Dermis microvascular lymphatic vessel endothelial cell (primary cell): Measurements from ENCODE around the gene NBPF6. TPM values are rescaled to one million over a fixed set of nuclear protein-coding genes. Genes with fewer than 3 reads are reported as not detected.
"Not testable (repeated sequence)": the region's sequence is repeated elsewhere in the genome, so short reads cannot be mapped to it uniquely, and the experiment has no call there.

Experiments used
- DNase-seq, 2 donors: peaks; one replicate each; pipeline versions ENCODE4 v3.0.0 to v3.0.0-alpha.2; 2010; ENCODE audit warnings: low read depth in 2 of 2
- total RNA-seq: library from RNA; depleted of rRNA; stranded (reverse); fragments of >200 nt; gene quantifications from 2 replicates; pipeline ENCODE4 v1.2.1, GENCODE V29; 2014

The NBPF6 gene
- total RNA-seq, 1 donor from 2014 or later, result not detected

DNA sequence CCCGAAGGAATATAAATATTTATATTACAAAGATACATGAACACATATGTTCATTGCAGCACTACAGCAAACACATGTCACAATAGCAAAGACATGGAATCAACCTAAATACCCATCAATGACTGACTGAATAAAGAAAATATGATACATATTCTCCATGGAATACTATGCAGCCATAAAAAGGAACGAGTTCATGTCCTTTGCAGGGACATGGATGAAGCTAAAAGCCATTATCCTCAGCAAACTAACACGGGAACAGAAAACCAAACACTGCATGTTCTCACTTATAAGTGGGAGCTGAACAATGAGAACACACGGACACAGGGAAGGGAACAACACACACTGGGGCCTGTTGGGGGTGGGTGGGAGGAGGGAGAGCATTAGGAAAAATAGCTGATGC, 46.7 kb downstream of the NBPF6 start:
- DNase-seq, result not testable (repeated sequence)

DNA sequence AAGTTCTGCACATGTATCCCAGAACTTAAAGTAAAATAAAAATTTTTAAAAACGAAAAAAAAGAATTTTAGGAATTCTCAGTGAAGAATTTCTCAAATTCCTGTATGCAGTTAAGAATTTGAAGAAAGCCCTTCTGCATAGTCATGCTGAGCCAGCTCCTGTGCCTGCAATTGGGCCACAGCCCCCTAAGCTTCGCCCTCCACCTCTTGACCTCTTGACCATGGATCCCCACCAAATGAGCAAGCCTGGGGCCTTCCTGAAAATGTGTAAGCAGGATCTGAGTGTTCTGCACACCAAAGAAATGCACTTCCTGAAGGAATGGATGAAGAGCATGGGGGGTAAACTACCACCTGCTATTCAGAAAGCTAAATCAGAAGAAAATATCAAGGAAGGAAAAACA, 52.0 kb downstream of the NBPF6 start:
- no peak for DNase-seq

DNA sequence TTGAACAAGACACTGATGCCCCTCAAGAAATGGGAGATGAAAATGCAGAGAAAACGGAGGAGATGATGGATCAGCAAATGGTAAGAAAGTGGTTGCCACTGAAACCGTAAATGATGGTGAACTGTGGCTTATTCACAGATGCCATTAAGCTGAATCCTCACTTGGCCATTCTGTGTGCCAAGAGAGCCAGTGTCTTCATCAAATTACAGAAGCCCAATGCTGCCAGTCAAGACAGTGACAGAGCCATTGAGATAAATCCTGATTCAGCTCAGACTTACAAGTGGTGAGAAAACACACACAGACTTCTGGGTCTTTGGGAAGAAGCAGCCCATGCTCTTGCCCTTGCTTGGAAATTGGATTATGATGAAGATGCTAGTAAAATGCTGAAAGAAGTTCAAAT, 52.5 kb downstream of the NBPF6 start:
- DNase-seq, result no peak

DNA sequence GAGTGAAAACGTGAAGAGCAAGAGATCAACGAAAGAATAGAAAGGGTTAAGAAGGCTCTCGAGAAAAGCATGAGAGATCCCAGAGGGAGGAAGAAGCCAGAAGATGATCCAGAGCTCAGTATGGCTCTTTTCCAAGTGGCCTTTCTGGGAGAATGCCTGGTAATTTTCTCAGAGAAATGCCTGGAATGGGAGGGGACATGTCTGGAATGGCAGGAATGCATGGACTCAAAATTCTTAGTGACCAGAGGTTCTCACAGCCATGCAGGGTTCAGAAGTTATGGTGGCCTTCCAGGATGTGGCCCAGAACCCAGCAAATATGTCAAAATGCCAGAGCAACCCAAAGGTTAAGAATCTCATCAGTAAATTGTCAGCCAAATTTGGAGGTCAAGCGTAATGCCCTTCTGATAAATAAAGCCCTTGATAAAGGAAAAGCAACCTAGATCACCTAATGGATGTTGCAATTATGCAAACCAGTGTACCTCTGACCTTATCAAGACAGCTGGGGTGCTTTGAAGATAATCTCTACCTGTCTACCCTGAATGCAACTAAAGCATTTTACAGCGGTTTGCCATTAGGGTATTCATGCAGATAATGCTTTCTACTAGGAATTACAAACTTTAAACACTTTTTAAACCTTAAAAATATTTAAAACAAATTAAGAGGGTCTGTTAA, 53.1 kb downstream of the NBPF6 start:
- no peak for DNase-seq

DNA sequence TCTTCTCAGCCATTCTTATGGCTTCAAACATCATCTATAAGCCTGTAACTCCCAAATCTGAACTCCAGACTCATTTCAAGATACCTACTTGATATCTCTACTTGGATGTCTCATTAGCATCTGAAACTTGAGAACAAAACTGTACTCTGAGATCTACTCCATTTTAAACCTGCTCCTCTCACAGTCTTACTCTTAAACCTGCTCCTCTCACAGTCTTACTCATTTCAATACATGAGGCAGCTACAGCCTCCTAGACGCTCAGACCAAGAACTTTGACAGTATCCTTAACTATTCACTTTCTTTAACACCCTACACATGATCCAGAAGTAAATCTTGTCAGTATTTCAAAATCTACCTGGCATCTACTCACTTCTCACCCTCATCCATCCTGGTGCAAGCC, 54.3 kb downstream of the NBPF6 start:
- DNase-seq, result no peak

DNA sequence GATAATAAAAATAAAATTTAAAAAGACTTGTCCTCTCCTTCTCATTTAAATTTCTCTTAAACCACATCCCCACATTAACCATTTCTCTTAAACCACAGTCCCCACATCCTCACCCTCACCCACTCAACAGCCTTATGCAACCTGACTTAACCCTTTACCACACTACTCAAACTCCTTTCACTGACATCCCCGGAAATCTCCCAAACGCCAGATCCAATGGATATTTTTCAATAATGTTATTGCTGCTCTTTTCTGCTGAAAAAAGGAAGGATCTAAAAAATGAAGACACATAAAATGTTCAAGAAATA, 55.6 kb downstream of the NBPF6 start:
- DNase-seq, result no peak

DNA sequence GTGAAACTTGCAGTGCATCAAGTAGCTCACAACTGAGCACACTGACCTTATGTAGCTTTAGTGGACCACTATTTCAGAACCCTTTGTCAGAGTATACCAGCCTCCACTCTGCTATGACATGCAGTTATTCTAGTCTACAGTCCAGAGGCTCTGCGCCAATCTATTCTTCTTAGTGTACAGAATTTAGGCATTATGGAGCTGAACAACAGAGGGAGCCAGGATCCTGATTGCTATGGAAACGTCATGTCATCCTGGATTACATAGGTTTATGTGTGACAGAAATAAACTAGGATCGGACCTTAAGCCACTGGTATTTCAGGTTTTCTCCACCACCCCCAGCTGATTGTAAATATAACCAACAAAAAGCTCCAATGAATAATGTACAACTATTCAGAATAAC, 61.6 kb downstream of the NBPF6 start:
- DNase-seq, result no peak

DNA sequence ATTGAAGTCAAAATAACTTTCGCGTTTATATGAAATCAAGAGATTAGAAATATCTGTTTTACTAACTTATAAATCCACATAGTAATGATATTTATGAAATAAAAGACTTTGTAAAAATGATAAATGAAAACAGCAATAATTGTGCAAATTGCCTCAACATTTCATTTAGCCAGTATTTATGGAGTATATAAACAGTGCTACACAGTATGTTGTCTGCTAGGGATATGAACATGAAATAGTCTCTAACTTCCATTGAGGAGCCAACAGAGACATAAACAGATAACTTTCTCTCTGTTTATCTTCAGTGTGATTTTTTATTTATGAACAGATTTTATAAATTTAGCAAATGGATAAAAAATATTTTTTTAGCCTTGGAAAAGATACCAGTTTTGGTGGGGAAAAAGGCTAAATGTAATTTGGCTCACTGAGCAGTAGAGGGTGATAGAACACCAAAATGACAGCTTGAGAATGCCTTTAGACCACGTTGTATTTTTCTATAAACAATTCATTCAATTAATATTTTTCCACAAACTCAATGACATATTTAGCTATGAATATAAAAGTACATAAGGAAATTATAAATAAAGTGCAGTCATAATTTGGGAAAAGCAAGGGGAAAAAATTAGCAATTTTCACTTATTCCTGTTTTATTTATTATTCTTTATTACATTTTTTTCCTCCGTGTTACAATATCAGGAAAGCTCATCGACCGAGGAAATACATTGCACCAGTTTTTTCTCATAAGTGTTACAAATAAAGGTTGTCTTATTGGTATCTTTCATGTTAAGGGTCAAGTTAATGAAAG, 62.3 kb downstream of the NBPF6 start:
- peak; percentile 26 to 44 for DNase-seq

DNA sequence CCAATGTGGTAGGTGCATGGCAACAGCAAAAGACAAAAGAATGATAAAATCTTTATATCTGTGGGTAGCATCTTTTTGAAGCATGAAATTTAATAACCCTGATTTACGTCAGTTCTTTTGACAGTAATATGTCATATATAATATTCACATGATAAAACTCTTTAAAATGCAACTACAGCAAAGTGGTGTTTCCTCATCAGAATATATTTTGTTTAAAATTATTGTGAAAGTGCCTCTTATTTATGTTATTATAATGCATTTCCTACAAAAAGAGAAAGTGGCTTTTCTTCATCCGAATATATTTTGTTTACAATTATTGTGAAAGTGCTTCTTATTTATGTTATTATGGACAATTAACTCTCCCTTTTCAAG, 62.9 kb downstream of the NBPF6 start:
- no peak for DNase-seq

DNA sequence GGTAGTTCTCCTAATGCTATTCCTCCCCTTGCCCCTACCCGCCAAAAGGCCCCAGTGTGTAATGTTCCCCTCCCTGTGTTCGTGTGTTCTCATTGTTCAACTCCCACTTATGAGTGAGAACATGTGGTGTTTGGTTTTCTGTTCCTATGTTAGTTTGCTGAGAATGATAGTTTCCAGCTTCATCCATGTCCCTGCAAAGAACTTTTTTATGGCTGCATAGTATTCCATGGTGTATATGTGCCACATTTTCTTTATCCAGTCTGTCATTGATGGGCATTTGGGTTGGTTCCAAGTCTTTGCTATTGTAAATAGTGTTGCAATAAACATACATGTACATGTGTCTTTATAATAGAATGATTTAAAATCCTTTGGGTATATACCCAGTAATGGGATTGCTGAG, 63.8 kb downstream of the NBPF6 start:
- DNase-seq, result not testable (repeated sequence)

DNA sequence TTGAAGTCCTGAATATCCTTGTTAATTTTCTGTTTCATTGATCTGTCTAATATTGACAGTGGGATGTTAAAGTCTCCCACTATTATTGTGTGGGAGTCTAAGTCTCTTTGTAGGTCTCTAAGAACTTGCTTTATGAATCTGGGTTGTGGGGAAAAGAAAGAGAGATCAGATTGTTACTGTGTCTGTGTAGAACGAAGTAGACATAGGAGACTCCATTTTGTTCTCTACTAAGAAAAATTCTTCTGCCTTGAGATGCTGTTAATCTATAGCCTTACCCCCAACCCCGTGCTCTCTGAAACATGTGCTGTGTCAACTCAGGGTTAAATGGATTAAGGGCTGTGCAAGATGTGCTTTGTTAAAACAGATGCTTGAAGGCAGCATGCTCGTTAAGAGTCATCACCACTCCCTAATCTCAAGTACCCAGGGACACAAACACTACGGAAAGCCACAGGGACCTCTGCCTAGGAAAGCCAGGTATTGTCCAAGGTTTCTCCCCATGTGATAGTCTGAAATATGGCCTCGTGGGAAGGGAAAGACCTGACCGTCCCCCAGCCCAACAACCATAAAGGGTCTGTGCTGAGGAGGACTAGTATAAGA, 67.3 kb downstream of the NBPF6 start:
- not testable (repeated sequence) for DNase-seq

Other genes with a start within 250 kb of the NBPF6 start
- gene SLC25A24, start 250.0 kb upstream of the NBPF6 start, total RNA-seq, result 34.3 and 35.0 TPM in 2 replicates
- gene NBPF4, start 206.3 kb upstream of the NBPF6 start, total RNA-seq, result not detected in 2 replicates
- gene EEIG2, start 109.8 kb downstream of the NBPF6 start, total RNA-seq, result 1.9 and 3.2 TPM in 2 replicates
- gene HENMT1, start 210.8 kb downstream of the NBPF6 start, total RNA-seq, result 0.90 and 2.4 TPM in 2 replicates
- 8.9 and 10.4 TPM in 2 replicates for gene PRPF38B, start 242.0 kb downstream of the NBPF6 start, total RNA-seq